Activated naive CD4-positive, alpha-beta T cell treated with anti-CD3 and anti-CD28 coated beads, Interleukin-2, amount 50 U/mL, for 16 hours (primary cell): Measurements from ENCODE around the gene HCAR3.
"Not testable (repeated sequence)": the region's sequence is repeated elsewhere in the genome, so short reads cannot be mapped to it uniquely, and the experiment has no call there.

Experiments used
- DNase-seq: peaks from one replicate; pipeline ENCODE4 v3.0.0-alpha.2; 2020

HCAR3 gene

DNA sequence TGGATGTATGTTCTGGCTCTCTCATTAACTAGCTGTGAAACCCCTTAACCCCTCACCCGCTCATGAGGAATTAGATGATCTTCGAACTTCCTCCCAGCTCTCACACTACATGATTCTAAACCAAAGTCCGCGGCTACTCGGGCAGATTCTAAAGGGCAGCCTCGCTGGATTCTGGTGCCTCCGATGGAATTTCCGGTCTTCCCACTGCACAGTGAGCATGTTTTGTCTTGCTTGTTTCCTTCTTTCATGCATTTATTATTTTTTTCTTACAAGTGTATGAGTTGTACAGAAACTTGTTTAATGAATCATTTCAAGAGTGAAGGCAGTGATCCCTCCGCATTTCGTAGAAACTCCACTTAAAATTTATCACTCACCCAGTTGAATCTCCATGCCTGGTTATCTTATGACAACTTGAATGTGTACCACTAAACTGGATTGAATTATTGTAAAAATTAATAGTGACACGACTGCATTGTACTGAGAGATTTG lies 4.5 kb upstream of the HCAR3 start:
- DNase-seq: no peak

DNA sequence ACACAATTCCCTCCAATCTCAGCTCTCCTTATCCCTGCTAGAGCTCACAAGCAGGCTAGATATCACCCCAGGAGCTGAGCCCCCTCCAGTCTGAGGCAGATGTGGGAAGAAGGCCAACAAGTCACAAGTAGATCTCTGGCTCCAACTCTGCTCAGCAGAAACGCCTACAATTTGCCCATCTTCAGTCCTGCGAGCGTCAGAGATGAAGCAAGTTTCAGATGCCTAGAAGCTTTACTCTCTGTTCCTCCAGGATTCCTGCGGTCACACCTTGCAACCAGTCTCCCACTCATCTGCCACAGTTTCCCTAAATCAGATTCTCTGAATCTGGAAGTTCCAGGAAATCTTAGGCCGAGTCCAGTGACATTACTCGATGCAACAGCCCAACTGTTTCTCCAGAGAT lies 1.4 kb downstream of the HCAR3 start:
- DNase-seq: not testable (repeated sequence)

DNA sequence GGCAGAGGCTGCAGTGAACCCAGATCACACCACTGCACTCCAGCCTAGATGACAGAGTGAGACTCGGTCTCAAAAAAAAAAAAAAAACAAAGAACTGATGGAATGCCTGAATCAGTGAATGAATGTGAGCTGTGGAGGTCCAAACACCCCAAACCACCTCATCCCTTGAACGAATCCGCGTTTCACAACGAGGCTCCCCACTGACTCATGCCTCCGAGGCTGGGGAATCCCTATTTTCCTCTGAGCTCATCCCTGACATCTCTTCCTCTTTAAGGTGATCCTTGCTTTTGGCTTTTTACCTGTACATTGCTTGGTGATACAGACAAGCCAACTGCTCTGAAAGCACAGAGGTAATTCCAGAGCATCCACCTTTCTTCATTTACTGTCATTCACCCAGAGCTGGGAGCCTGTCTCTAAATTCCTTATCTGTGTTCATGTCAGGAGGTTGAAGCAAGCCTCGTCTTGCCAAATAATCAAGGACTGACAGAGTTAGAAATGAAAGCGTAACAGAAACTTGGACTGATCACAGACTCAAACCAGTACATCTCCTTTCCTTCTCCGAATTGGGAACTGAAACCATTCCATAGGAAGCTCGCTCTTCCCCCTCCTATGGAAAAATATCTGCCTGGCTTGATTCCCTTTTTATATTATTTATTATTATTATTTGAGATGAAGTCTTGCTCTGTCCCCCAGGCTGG lies 3.0 kb downstream of the HCAR3 start:
- not testable (repeated sequence) for DNase-seq

DNA sequence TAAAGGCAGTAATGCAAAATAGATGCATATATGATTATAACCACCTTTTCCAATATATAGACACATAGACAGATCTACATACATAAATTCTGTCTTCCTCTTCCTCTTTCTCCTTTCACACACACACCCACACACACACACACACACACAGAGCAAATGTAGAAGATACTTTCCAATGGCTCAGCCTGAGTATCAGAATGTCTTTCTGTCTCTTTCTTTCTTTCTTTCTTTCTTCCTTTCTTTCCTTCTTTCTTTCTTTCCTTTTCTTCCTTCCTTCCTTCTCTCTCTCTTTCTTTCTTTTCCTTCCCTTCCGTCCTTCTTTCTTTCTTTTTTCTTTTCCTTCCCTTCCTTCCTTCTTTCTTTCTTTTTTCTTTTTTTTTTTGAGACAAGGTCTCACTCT lies 5.3 kb downstream of the HCAR3 start:
- not testable (repeated sequence) for DNase-seq

DNA sequence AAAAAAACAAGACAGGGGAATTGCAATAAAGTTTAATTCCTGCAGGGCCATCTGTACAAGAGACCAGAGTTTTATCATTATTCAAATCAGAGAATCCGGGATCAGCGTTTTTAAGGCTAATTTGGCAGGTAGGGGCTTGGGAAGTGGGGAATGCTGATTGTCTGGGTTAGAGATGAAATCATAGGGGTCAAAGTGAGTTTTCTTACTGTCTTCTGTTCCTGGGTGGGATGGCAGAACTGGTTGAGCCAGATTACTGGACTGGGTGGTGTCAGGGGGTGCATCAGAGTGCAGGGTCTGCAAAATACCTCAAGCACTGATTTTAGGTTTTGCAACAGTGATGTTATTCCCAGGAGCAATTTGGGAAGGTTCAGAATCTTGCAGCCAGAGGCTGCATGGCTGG lies 6.3 kb downstream of the HCAR3 start:
- not testable (repeated sequence) for DNase-seq

DNA sequence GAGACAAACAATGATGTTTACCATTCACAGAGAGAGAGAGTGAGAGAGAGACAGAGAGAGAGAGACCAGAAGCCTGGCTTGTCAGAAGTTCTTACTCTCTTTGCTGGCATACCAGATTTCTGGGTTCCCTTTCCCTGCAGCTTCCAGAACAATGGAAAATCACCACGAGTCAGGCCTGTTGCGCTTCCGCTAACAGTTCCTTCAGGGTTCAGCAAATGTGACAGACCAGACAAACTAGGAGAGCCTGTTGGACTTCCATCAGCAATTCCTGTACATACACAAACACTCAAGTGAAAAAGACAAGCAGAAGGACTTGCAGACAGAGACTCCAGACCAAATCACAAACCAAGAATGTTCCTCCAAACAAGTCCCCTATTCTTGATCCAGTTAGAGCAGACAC lies 7.3 kb downstream of the HCAR3 start:
- DNase-seq: not testable (repeated sequence)

DNA sequence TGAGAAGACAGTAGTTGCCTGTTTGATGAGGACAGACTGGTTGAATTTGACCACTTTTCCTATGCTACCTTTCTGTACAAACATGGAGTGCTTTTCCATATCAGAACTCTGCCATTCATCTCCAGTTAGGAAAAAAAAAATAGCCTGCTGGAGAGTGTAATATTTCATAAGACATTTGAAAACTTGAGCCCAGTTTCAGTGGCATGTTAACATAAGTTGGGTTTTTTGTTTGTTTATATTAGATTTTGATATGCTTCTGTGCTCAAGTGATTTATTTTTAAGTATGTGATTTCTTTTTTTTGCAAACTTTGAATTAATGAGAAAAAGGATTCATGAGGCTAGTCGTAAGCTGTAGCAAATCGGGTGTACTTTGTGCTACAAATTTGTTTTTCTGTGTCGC lies 12.8 kb downstream of the HCAR3 start:
- DNase-seq: not testable (repeated sequence)

DNA sequence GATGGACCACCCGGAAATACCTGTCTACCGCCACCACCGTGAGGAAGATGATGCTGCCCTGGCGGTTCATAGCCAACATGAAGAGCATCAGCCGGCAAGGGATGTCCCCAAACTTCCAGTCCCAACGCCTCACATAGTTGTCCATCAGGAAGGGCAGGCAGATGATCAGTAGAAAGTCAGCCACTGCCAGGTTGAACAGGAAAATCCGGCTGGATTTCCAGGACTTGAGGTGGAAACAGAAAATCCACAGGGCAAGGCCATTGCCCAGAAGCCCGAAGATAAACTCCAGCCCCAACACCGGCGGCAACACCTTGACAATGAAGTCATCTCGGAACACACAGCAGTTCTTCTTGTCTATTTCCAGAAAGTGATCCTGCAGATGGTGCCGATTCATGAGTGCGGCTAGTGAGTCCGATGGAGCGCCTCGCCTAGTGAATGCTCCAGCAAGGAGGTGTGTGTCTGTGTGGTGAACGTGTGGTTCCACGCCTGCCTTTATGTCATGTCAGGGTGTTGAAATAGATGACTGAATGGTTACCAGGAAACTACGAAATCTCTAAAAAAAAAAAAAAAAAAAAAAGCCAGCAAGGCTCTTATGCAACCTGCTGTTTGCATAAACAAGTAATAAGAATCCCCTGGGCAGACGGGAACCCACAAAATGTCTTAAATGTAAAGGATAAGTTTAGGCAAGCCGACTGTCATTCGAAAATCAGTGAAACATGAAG lies 13.6 kb downstream of the HCAR3 start, which contains the start of gene HCAR2:
TSS of gene HCAR2 (minus strand) at position 468 of the 722 bp plus-strand sequence. CDS start at position 394, 74 bp downstream.
- DNase-seq: not testable (repeated sequence)

DNA sequence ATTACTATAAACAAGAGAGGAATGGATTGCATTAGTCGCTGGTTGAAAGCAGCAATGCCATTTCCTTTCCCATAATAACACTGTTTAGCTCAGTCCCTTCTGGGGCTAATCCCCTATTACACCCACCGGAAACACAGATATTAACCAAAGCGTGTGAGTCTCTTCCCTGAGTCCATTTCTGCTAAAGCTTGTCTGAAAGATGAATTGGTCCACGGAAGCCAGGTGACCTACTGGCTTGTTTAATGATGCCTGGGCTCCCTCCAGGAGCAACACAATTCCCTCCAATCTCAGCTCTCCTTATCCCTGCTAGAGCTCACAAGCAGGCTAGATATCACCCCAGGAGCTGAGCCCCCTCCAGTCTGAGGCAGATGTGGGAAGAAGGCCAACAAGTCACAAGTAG lies 15.1 kb downstream of the HCAR3 start:
- DNase-seq: not testable (repeated sequence)

DNA sequence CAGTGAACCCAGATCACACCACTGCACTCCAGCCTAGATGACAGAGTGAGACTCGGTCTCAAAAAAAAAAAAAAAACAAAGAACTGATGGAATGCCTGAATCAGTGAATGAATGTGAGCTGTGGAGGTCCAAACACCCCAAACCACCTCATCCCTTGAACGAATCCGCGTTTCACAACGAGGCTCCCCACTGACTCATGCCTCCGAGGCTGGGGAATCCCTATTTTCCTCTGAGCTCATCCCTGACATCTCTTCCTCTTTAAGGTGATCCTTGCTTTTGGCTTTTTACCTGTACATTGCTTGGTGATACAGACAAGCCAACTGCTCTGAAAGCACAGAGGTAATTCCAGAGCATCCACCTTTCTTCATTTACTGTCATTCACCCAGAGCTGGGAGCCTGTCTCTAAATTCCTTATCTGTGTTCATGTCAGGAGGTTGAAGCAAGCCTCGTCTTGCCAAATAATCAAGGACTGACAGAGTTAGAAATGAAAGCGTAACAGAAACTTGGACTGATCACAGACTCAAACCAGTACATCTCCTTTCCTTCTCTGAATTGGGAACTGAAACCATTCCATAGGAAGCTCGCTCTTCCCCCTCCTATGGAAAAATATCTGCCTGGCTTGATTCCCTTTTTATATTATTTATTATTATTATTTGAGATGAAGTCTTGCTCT lies 16.4 kb downstream of the HCAR3 start:
- not testable (repeated sequence) for DNase-seq

DNA sequence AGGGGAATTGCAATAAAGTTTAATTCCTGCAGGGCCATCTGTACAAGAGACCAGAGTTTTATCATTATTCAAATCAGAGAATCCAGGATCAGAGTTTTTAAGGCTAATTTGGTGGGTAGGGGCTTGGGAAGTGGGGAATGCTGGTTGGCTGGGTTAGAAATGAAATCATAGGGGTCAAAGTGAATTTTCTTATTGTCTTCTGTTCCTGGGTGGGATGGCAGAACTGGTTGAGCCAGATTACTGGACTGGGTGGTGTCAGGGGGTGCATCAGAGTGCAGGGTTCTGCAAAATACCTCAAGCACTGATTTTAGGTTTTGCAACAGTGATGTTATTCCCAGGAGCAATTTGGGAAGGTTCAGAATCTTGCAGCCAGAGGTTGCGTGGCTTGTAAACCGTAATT lies 19.7 kb downstream of the HCAR3 start:
- not testable (repeated sequence) for DNase-seq

DNA sequence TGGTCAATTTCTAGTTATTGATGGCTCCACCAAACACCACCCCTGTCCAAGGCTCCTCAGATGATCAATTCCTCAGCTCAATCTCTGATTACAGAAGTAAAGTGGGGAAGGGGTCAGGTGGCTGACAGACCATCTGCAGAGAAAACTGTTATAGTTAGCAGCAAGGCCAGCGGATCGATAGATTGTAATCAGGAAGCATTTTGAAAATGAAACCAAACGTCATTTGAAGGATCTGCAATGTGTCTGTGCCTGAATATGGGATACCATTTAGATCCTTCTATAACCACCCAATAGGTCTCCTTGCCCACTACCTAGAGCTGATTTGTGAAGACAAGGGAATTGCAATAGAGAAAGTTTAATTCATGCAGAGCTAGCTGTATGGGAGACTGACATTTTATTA lies 25.0 kb downstream of the HCAR3 start:
- DNase-seq: no peak

DNA sequence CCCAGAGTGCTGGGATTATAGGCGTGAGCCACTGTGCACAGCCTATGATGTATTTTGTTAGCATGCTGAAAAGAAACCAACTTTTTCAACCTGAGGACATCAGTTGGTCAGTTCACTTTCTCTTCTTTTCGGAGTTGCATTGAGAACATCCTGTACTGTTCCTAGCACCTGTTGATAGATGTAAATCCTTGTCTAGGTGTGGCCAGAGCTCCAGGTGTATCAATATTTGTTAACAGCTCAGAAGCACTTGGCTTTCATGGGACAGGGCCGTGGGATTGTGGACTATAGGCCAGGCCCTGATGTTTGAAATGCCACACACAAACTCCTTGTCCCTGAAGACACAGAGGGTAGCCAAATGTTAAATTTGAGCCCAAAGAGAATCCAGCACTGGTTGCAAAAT lies 28.3 kb downstream of the HCAR3 start:
- DNase-seq: no peak

DNA sequence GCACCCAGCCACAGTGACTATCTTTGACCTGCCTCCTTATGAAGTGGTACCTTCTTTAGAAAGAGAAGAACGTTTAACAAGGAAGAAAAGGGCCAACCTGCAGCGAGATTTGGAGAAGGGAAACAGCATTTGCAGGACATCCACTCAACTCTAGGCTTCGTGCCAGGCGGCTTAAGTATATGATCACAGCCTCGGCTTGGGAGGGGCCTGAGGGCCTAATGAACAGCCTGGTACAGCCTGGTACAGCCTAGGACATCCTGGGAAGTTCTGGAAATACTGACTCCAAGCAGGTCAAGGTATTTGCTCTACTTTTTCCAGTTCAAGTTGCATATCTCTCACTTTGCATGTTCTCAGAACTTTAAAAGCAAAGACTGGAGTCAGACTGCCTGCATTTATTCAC lies 29.5 kb downstream of the HCAR3 start:
- no peak for DNase-seq

DNA sequence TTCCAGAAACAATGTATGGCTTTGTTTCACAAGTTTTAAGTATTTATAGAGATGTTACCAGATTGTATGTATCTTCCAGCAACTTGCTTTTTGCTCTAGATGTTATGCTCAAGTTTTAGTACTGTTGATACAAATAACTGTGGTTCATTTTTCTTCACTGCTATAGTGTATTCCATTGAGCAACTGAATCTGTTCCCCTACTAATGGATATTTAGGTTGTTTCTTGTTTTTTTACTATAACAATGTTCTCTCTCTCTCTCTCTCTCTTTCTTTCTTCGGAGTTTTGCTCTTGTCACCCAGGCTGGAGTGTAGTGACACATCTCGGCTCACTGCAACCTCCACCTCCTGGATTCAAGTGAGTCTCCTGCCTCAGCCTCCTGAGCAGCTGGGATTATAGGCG lies 30.1 kb downstream of the HCAR3 start:
- no peak for DNase-seq

DNA sequence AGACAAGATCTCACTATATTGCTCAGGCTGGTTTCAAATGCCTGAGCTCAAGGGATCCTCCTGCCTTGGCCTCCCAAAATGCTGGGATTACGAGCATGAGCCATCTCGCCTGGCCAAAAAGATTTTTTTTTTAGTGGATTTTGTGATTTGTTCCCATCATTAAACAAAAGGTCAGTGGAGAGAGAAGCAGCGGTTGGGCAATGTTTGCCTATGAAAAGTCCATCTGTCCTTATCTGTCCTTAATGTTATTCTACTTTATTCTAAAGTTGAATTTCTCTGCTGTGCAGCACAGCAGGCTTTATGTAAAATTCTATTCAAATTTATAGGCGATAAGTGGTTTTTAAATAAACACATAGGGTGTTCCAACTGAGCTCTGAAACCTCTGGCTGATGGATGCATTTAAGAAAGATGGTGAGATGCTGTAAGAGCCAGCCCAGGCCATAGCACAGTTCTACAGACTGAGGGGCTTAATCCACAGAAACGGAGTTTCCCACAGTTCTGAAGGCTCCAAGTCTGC lies 32.3 kb downstream of the HCAR3 start:
- DNase-seq: no peak

DNA sequence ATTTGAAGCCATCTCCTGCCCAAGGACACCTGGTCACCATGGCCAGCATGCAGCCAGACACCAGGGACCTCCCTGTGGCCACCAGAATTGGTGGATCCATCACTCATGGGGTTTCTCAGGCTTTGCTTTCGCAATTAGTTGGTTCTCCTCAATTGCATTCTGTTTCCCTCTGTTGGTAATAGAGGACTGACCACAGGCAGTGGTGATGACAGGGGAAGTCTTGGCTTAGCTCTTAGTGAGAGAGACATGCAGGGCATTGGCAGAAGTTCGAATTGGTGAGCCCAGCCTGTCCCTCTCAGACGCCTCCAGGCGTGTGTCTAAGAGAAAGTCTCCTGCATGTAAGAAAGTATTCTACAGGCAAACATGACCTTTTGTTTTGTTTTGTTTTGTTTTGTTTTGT lies 34.8 kb downstream of the HCAR3 start:
- no peak for DNase-seq

DNA sequence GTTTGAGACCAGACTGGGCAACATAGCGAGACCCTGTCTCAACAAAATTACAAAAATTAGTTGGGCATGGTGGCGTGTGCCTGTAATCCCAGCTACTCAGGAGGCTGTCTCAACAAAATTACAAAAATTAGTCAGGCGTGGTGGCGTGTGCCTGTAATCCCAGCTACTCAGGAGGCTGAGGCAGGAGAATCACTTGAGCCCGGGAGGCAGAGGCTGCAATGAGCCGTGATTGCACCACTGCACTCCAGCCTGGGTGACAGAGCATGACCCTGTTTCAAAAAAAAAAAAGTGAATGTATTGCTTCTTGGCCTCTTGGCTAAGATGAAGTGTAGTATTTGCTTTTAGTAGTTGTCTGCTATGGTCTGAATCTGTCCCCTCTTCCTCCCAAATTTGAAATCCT lies 35.6 kb downstream of the HCAR3 start:
- DNase-seq: not testable (repeated sequence)

DNA sequence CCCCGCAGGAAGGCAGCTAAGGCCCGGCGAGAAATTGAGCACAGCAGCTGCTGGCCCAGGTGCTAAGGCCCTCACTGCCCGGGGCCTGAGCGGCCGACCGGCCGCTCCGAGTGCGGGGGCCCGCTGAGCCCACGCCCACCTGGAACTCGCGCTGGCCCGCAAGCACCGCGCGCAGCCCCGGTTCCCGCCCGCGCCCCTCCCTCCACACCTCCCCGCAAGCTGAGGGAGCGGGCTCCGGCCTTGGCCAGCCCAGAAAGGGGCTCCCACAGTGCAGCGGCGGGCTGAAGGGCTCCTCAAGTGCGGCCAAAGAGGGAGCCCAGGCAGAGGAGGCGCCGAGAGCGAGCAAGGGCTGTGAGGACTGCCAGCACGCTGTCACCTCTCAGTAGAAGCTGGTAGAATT lies 39.8 kb downstream of the HCAR3 start:
- not testable (repeated sequence) for DNase-seq

DNA sequence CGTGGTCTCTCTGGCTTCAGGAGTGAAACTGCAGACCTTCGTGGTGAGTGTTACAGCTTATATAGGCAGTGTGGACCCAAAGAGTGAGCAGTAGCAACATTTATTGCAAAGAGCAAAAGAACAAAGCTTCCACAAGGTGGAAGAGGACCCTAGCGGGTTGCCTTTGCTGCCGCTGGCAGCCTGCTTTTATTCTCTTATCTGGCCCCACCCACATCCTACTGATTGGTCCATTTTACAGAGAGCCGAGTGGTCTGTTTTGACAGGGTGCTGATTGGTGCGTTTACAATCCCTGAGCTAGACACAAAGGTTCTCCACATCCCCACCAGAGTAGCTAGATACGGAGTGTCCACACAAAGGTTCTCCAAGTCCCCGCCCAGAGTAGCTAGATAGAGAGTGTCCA lies 40.6 kb downstream of the HCAR3 start:
- not testable (repeated sequence) for DNase-seq

DNA sequence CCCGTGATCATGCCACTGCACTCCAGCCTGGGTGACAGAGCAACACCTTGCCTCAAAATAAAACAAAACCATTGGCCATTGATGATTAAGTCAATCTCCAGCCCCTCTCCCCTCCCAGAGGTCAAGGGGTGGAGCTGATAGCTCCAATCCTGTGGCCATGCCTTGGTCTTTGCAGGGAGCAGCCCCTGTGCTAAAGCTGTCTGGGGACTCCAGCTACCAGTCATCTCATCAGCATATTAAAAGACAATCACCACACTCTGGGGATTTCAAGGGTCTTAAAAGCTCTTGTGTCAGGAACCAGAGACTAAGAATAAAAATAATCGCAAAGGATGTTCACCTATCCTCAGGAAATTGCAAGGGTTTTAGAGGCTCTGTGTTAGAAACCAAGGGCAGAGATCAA lies 44.1 kb downstream of the HCAR3 start:
- DNase-seq: no peak

DNA sequence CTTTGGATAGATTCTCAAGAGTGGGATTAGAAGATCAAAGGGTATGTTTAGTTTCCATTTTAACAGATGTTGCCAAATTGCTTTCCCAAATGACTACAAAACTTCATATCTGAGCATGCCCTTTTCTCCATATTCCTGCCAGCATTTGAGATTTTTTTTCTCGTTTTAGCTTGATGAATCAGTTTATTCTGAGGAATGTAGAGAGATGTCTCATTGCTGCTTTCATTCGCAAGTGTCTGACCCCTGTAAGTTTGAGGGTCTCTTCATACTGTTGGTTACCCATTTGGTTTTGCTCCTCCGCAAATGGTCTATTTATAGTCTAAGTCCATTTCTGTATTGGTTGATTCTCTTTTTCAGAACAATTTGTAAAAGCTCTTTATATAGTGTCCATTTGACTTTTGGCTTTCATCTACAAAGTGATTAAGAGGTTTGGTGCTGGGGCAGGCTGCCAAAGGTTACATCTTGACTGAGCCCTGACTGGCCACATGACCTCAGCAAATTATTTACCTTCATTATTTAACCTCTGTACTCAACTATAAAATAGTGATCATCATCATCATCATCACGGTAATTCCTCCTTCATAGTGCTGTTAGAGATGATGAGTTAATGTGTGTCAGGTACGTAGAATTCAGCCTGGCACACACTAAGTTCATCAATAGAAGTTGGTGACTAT lies 47.1 kb downstream of the HCAR3 start:
- DNase-seq: no peak

DNA sequence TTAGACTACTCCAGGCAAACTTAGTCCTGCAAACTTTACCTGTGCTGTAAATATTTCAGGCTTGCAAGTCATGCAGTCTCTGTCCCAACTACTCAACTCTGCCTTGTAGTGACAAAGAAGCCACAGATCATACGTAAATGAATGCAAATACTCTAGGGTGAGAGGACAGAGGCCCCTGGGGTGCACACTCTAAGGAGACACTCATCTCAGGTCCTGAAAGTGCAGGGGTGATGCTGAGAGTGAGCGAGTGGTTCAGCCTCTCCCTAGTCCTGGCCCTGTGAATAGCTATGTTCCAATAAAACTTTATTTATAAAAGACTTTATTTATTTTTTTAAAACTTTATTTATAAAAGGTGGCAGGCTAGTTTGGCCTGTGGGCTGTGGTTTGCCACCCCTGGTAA lies 48.3 kb downstream of the HCAR3 start:
- no peak for DNase-seq
